Lung (tissue), 12 donors: Measurements from ENCODE around the gene PPIAL4G. TPM values are rescaled to one million over a fixed set of nuclear protein-coding genes. Genes with fewer than 3 reads are reported as not detected.
"Not testable (repeated sequence)": the region's sequence is repeated elsewhere in the genome, so short reads cannot be mapped to it uniquely, and the experiment has no call there.

Experiments
- ATAC-seq: fragments of 200-7000 bp; cut with Tn5 transposase; one replicate; pipeline ENCODE4 v1.9.1; 2020; ENCODE audit warnings: moderate number of reproducible peaks; ENCODE audit not compliant: insufficient read depth, low FRiP score
- DNase-seq, 3 donors: peaks; one replicate each; pipeline ENCODE4 v3.0.0-alpha.2; 2013 to 2017
- H3K27ac ChIP-seq, 2 donors: one replicate each; pipeline ENCODE4 v1.5.1; 2013; ENCODE audit warnings: mild to moderate bottlenecking in 2 of 2, moderate library complexity in 2 of 2, control low read depth in 1 of 2, inconsistent platforms in 1 of 2, low read depth in 1 of 2, low read length in 1 of 2
- H3K27me3 ChIP-seq, 3 donors: one replicate each; pipeline ENCODE4 v1.5.1; 2013; ENCODE audit warnings: low read length in 2 of 3; ENCODE audit not compliant: control insufficient read depth in 3 of 3, insufficient read depth in 3 of 3
- H3K36me3 ChIP-seq, 4 donors: one replicate each; pipeline ENCODE4 v1.5.1; 2013; ENCODE audit warnings: low read length in 4 of 4, mild to moderate bottlenecking in 1 of 4, moderate library complexity in 1 of 4; ENCODE audit not compliant: control insufficient read depth in 4 of 4, insufficient read depth in 4 of 4
- H3K4me1 ChIP-seq, 5 donors: one replicate each; pipeline ENCODE4 v1.5.1; 2013; ENCODE audit warnings: low read length in 5 of 5, mild to moderate bottlenecking in 2 of 5, moderate library complexity in 1 of 5; ENCODE audit not compliant: control insufficient read depth in 5 of 5, insufficient read depth in 5 of 5
- H3K4me3 ChIP-seq: one replicate; pipeline ENCODE4 v1.5.1; 2013; ENCODE audit warnings: mild to moderate bottlenecking, control low read depth, moderate library complexity
- H3K9ac ChIP-seq, 2 donors: one replicate each; pipeline ENCODE4 v1.5.1; 2013; ENCODE audit warnings: low read length in 2 of 2, control low read depth in 1 of 2; ENCODE audit not compliant: insufficient read depth in 1 of 2
- H3K9me3 ChIP-seq, 4 donors: one replicate each; pipeline ENCODE4 v1.5.1; 2013; ENCODE audit warnings: low read length in 3 of 4, mild to moderate bottlenecking in 1 of 4, moderate library complexity in 1 of 4; ENCODE audit not compliant: control insufficient read depth in 4 of 4, insufficient read depth in 3 of 4
- WGBS, 2 donors: extraction: QIAGEN DNeasy Blood & Tissue Kit; methylation state at CpG; one replicate each; pipeline ENCODE4 v1.1.7; 2013; 5-methylcytosine and 5-hydroxymethylcytosine counted together
- polyA plus RNA-seq, 2 donors: library from polyadenylated mRNA; stranded (reverse); fragments of 200-250 nt; gene quantifications; one replicate each; pipeline ENCODE4 v1.2.1, GENCODE V29; 2013
- total RNA-seq, 2 donors: library from RNA; depleted of rRNA in 1 of 2; stranded (reverse); fragments of >200 nt in 1 of 2; gene quantifications; one replicate each; pipeline ENCODE4 v1.2.1, GENCODE V29; 2014 to 2021
- TF ChIP-seq, protein P1 (sequence below): IDR thresholded peaks from 2 replicates; pipeline ENCODE4 v1.5.1; 2012; ENCODE audit warnings: mild to moderate bottlenecking; ENCODE audit errors: control extremely low read depth, extremely low read depth
- donor health status: control.
- donor health status: control.
- donor health status: Bipolar disorder and iron deficiency.
- donor health status: healthy.
- donor health status: DM: yes; HTN: yes; CAD: no.

The PPIAL4G gene
- total and polyA plus RNA-seq, 4 donors, result 0.02 to 0.20 (median 0.12) TPM; not detected in 1

- H3K27me3 ChIP-seq, H3K27ac ChIP-seq, ATAC-seq, H3K9ac ChIP-seq, H3K36me3 ChIP-seq, H3K4me3 ChIP-seq, H3K9me3 ChIP-seq, H3K4me1 ChIP-seq: not testable (repeated sequence)
- WGBS, 2 donors, result 66 to 84% methylated on average over 2 of the region's 2 CpGs
- DNase-seq, result peak in 1 of 3 donors; percentile 5
Measured at GRCh38 chr1:148452845-148453244, 30.3 kb downstream of the PPIAL4G start.

GRCh38 chr1:148439654-148440325 lies 43.3 kb downstream of the PPIAL4G start:
- H3K27ac ChIP-seq, H3K27me3 ChIP-seq, H3K4me3 ChIP-seq, H3K9ac ChIP-seq, ATAC-seq, H3K9me3 ChIP-seq, H3K36me3 ChIP-seq, DNase-seq, H3K4me1 ChIP-seq: not testable (repeated sequence)
- 94 to 96% methylated on average over 5 of the region's 5 CpGs for WGBS, 2 donors

DNA sequence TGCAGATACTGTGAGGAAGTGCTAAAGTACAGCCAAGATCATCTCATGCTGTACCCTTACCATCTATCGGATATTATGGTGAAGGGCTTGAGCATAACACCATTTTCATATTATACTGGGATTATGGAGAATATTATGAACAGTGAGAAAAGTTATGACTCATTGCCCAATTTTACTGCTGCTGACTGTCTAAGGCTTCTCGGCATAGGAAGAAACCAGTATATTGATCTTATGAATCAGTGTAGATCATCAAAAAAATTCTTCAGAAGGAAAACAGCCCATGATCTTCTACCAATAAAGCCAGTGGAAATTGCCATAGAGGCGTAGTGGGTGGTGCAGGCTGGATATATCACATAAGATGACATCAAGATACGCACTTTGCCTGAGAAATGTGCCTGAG lies 47.7 kb downstream of the PPIAL4G start:
- TF ChIP-seq, protein P1, sequence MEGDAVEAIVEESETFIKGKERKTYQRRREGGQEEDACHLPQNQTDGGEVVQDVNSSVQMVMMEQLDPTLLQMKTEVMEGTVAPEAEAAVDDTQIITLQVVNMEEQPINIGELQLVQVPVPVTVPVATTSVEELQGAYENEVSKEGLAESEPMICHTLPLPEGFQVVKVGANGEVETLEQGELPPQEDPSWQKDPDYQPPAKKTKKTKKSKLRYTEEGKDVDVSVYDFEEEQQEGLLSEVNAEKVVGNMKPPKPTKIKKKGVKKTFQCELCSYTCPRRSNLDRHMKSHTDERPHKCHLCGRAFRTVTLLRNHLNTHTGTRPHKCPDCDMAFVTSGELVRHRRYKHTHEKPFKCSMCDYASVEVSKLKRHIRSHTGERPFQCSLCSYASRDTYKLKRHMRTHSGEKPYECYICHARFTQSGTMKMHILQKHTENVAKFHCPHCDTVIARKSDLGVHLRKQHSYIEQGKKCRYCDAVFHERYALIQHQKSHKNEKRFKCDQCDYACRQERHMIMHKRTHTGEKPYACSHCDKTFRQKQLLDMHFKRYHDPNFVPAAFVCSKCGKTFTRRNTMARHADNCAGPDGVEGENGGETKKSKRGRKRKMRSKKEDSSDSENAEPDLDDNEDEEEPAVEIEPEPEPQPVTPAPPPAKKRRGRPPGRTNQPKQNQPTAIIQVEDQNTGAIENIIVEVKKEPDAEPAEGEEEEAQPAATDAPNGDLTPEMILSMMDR, result no peak
- Histone ChIP-seq H3K9ac (no peak overlapping the region), H3K9me3 (no peaks in the 10 kb centered on the region), H3K27me3 (no peaks in the 10 kb centered on the region), H3K4me3 (no peak overlapping the region), H3K27ac (no peak overlapping the region), H3K36me3 (peaks cover 0 to 6% (median 2%) of the 10 kb centered on the region in 4 donors), H3K4me1 (no peaks in the 10 kb centered on the region)
- WGBS, 2 donors, result 94 to 97% methylated on average over 4 of the region's 4 CpGs
- DNase-seq (no peak), ATAC-seq (no peak)

- 94 to 96% methylated on average over 28 of the region's 28 CpGs for WGBS, 2 donors
- TF ChIP-seq, protein P1, result no peak
- DNase-seq (no peak), ATAC-seq (no peak)
- Histone ChIP-seq H3K9me3 (no peaks in the 10 kb centered on the region), H3K27ac (no peak overlapping the region), H3K9ac (no peak overlapping the region), H3K4me1 (no peaks in the 10 kb centered on the region), H3K27me3 (no peaks in the 10 kb centered on the region), H3K36me3 (peaks cover 0 to 6% (median 2%) of the 10 kb centered on the region in 4 donors), H3K4me3 (no peak overlapping the region)
Measured at GRCh38 chr1:148434832-148435231, 48.3 kb downstream of the PPIAL4G start.

DNA sequence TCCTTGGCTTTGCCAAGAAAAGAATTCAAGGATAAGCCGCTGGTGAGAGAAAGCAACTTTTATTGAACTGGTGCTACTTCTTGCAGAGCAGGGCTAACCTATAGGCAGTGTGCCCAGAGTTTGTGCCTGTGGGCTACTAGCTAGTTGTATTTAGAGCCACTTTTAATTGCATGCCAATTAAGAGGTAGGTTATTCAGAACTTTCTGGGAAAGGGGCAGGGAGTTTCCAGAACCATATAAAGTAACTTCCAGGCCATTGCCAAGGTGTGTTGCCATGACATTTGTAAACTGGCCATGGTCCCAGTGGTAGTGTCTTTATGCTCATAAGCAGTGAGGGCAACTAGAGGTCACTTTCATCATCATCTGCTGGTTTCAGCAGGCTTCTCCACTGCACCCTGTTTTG lies 50.2 kb downstream of the PPIAL4G start:
- peak in 1 of 3 donors; percentile 3 for DNase-seq
- WGBS, 2 donors, result 95 to 100% methylated on average over 1 of the region's 1 CpG
- H3K9me3 ChIP-seq, H3K36me3 ChIP-seq, H3K4me3 ChIP-seq, H3K9ac ChIP-seq, H3K4me1 ChIP-seq, H3K27me3 ChIP-seq, ATAC-seq: not testable (repeated sequence)
- peak overlapping the region in 1 of 2 donors; percentile 40 for H3K27ac ChIP-seq
